Gastroesophageal sphincter (tissue), 4 donors: ENCODE measurements around the gene PCLO. TPM values are rescaled to one million over a fixed set of nuclear protein-coding genes. Genes with fewer than 3 reads are reported as not detected.

Experiments used
- ATAC-seq: fragments of 150-250 bp; one replicate; pipeline ENCODE4 v1.9.1; 2016; ENCODE audit warnings: mild to moderate bottlenecking, moderate library complexity
- H3K27ac ChIP-seq, 4 donors: fragments of 200-600 bp; sonication (generic) in 3 of 4; 1 replicate in 3 of 4; 2 replicates in 1 of 4; pipeline ENCODE4 v1.5.1; 2016 to 2019
- H3K27me3 ChIP-seq: fragments of 200-600 bp; sonication (generic); one replicate; pipeline ENCODE4 v1.5.1; 2019
- H3K36me3 ChIP-seq, 2 donors: fragments of 200-600 bp; sonication (generic); one replicate each; pipeline ENCODE4 v1.5.1; 2019; ENCODE audit warnings: control low read depth in 1 of 2
- H3K4me1 ChIP-seq, 3 donors: fragments of 200-600 bp; sonication (generic); 1 replicate in 2 of 3; 2 replicates in 1 of 3; pipeline ENCODE4 v1.5.1; 2016 to 2019; ENCODE audit warnings: control low read depth in 2 of 3
- H3K4me3 ChIP-seq, 2 donors: fragments of 200-600 bp; sonication (generic); one replicate each; pipeline ENCODE4 v1.5.1; 2019; ENCODE audit warnings: mild to moderate bottlenecking in 1 of 2, moderate library complexity in 1 of 2
- H3K9me3 ChIP-seq, 3 donors: fragments of 200-600 bp; sonication (generic); one replicate each; pipeline ENCODE4 v1.5.1; 2017 to 2019; ENCODE audit warnings: control low read depth in 2 of 3
- EP300 ChIP-seq: sonication (generic); formaldehyde crosslinking; IDR thresholded peaks from one replicate; pipeline ENCODE4 v1.6.1; 2017; ENCODE audit warnings: antibody characterized with exemption, mild to moderate bottlenecking
- POLR2A ChIP-seq, 2 donors: fragments of 450-650 bp; IDR thresholded peaks; one replicate each; pipeline ENCODE4 v1.6.1; 2017; ENCODE audit warnings: antibody characterized with exemption in 2 of 2, mild to moderate bottlenecking in 2 of 2, moderate library complexity in 1 of 2
- POLR2AphosphoS5 ChIP-seq: sonication (generic); formaldehyde crosslinking; IDR thresholded peaks from one replicate; pipeline ENCODE4 v1.6.1; 2017; ENCODE audit warnings: antibody characterized with exemption
- WGBS, 2 donors: methylation state at CpG; one replicate each; pipeline ENCODE4 v1.1.5; 2018; ENCODE audit warnings: low coverage in 1 of 2; 5-methylcytosine and 5-hydroxymethylcytosine counted together
- total RNA-seq, 4 donors: library from RNA; depleted of rRNA; stranded (reverse); fragments of >200 nt; gene quantifications; one replicate each; pipeline ENCODE4 v1.1.0, GENCODE V29; 2016
- TF ChIP-seq, protein P1 (sequence below), 4 experiments: fragments of 200-600 bp in 2 of 4; fragments of 450-650 bp in 2 of 4; sonication (generic) in 1 of 4; IDR thresholded peaks; one replicate each; pipeline ENCODE4 v1.5.1; 2017 to 2019; ENCODE audit warnings: antibody characterized with exemption in 4 of 4, mild to moderate bottlenecking in 2 of 4, moderate library complexity in 2 of 4

Gene PCLO
- total RNA-seq, 4 donors from 2014 or later: 1.2 to 2.3 (median 1.9) TPM

DNA sequence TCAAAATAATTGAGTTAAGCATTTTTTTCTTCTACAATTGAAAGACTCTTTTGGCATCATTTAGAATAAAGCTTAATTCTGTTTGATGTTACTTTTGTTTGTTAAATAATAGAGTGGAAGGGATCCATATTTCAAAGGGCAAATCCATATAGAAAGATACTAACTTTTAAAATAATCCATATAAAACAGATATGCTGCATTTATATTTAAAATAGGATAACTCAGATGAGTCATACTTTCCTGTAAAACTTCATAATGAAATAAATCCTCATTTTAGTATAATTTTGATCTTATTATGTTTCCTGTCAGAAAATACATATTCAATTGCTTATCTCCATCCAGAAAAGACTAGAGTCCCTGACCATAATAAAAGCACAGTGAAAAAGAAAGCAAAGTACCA lies 323.6 kb downstream of the PCLO start:
- TF ChIP-seq, protein P1, sequence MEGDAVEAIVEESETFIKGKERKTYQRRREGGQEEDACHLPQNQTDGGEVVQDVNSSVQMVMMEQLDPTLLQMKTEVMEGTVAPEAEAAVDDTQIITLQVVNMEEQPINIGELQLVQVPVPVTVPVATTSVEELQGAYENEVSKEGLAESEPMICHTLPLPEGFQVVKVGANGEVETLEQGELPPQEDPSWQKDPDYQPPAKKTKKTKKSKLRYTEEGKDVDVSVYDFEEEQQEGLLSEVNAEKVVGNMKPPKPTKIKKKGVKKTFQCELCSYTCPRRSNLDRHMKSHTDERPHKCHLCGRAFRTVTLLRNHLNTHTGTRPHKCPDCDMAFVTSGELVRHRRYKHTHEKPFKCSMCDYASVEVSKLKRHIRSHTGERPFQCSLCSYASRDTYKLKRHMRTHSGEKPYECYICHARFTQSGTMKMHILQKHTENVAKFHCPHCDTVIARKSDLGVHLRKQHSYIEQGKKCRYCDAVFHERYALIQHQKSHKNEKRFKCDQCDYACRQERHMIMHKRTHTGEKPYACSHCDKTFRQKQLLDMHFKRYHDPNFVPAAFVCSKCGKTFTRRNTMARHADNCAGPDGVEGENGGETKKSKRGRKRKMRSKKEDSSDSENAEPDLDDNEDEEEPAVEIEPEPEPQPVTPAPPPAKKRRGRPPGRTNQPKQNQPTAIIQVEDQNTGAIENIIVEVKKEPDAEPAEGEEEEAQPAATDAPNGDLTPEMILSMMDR (IDR thresholded peaks at IDR 0.05): no peak
- TF ChIP-seq POLR2A (IDR thresholded peaks at IDR 0.05): no peak
- no peak for TF ChIP-seq POLR2AphosphoS5
- no peak for TF ChIP-seq EP300
- Histone ChIP-seq H3K9me3 (no peaks in the 10 kb centered on the region), H3K4me1 (no peaks in the 10 kb centered on the region), H3K36me3 (no peaks in the 10 kb centered on the region), H3K27me3 (no peaks in the 10 kb centered on the region), H3K4me3 (no peak overlapping the region), H3K27ac (no peak overlapping the region)
- ATAC-seq: no peak

DNA sequence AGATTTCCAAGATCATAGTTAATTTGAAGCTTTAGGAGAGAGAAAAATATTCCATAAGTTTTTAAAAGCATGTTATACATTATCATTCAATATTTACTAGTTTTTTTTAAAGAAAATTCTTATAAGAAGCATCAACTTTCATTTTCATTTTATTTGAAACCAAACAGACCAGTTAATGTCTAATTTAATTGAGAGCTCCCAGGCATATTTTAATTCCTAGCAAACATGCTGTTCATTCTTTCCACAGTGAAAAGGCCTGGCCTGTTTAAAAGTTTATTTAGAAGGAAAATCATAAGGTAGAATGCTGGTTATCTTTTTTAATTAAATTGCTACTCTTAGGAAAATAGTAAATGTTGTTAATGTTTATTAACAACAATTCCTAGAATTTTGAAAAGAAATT lies 324.4 kb downstream of the PCLO start:
- Histone ChIP-seq H3K27me3 (no peaks in the 10 kb centered on the region), H3K4me1 (no peaks in the 10 kb centered on the region), H3K36me3 (no peaks in the 10 kb centered on the region), H3K9me3 (no peaks in the 10 kb centered on the region), H3K27ac (no peak overlapping the region), H3K4me3 (no peak overlapping the region)
- TF ChIP-seq POLR2AphosphoS5 (no peak), EP300 (no peak), POLR2A (IDR thresholded peaks at IDR 0.05) (no peak)
- TF ChIP-seq, protein P1 (IDR thresholded peaks at IDR 0.05): no peak
- no peak for ATAC-seq

DNA sequence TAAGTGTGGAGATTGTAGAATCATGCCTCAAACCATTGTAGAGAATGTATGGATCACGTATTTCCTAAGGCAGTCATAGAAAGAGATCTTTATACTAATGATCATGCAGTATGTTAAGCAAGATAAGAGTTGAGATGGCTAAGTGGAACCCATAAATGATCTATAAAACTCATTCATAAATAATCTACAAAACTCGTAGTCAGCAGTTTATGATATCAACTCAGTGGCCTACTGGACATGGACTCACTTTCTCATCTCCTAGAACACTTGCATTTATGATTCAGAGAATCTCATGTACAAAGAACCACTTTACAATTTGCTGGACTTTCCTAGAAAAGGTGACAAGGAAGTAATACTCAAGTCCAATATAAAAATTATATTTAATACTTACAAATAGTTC lies 339.6 kb downstream of the PCLO start:
- H3K4me1 ChIP-seq: no peaks in the 10 kb centered on the region
- H3K36me3 ChIP-seq: no peaks in the 10 kb centered on the region
- ATAC-seq: no peak
- TF ChIP-seq, protein P1 (IDR thresholded peaks at IDR 0.05): no peak
- no peak for TF ChIP-seq POLR2A (IDR thresholded peaks at IDR 0.05)
- no peak for TF ChIP-seq POLR2AphosphoS5
- TF ChIP-seq EP300: no peak
- 84 to 86% methylated on average over 2 of the region's 2 CpGs for WGBS, 2 donors
- H3K4me3 ChIP-seq: no peak overlapping the region
- no peaks in the 10 kb centered on the region for H3K9me3 ChIP-seq
- no peaks in the 10 kb centered on the region for H3K27me3 ChIP-seq
- no peak overlapping the region for H3K27ac ChIP-seq

DNA sequence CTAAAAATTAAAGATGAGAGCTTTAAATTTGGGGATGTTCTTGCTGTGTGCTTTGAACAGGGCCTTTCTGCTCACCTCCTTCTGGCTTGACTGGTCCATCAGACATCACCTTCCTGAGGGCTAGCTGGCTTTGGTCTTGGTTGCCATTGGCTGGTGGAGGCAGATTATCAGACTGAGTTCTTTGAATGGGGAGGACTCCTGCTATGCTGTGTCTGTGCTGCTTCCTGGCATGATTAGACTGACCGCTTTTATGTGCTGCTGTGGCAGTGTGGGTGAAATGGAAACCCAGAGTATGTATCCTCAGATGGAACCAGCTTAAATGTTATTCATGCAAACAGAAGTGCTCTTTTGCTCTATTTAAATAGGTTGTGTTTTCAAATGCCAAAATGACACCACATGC lies 341.6 kb downstream of the PCLO start:
- Histone ChIP-seq H3K4me3 (no peak overlapping the region), H3K36me3 (no peaks in the 10 kb centered on the region), H3K4me1 (no peaks in the 10 kb centered on the region), H3K27me3 (no peaks in the 10 kb centered on the region), H3K27ac (no peak overlapping the region), H3K9me3 (no peaks in the 10 kb centered on the region)
- TF ChIP-seq POLR2A (IDR thresholded peaks at IDR 0.05) (no peak), POLR2AphosphoS5 (no peak), EP300 (no peak)
- TF ChIP-seq, protein P1 (IDR thresholded peaks at IDR 0.05): no peak
- 100% methylated on average over 1 of the region's 1 CpG for WGBS, 2 donors
- ATAC-seq: no peak

DNA sequence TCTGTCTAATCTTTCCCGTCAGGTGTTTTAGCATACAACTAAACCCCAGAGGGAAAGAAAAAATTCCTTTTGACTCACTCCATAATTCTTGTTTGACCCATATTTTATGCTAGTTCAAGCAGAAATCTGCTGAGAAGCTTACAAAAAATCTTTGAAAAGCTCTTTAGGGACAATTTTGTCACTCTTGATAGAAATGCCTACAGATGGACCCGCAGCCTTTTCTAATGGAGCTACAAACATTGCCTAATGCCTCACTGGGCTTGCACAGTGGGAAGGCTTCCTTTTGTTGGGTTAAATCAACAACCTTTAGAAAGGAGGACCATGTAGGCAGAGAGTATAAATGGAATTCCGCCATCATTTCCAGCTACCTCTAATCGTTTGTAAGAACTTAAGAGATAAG lies 344.5 kb downstream of the PCLO start:
- no peaks in the 10 kb centered on the region for H3K27me3 ChIP-seq
- H3K4me1 ChIP-seq: no peaks in the 10 kb centered on the region
- no peak for ATAC-seq
- H3K27ac ChIP-seq: no peak overlapping the region
- H3K9me3 ChIP-seq: no peaks in the 10 kb centered on the region
- 73 to 79% methylated on average over 4 of the region's 4 CpGs for WGBS, 2 donors
- no peaks in the 10 kb centered on the region for H3K36me3 ChIP-seq
- H3K4me3 ChIP-seq: no peak overlapping the region
- TF ChIP-seq EP300 (no peak), POLR2A (IDR thresholded peaks at IDR 0.05) (no peak), POLR2AphosphoS5 (no peak)
- TF ChIP-seq, protein P1 (IDR thresholded peaks at IDR 0.05): no peak
